ENCODE results near the gene TMEM120B.

- no peak for TF ChIP-seq CTCF (conservative IDR thresholded peaks at IDR 0.05; ENCODE audit: low read depth, low read length)
- TF ChIP-seq EZH2 (IDR thresholded peaks at IDR 0.05; ENCODE audit: borderline replicate concordance, low read depth, low read length, poor library complexity, severe bottlenecking), result no peak
Measured at GRCh38 chr12:121762269-121762668, 49.7 kb downstream of the TMEM120B start.

Data from A673 (cell line).